GM15510 (cell line): ENCODE data around the gene NPHS1.

Experiments used
- POLR2A ChIP-seq: IDR thresholded peaks from 3 replicates; pipeline ENCODE4 v1.6.1; 2011; ENCODE audit warnings: borderline replicate concordance; ENCODE audit not compliant: insufficient read length; ENCODE audit errors: extremely low read depth

NPHS1 gene

DNA sequence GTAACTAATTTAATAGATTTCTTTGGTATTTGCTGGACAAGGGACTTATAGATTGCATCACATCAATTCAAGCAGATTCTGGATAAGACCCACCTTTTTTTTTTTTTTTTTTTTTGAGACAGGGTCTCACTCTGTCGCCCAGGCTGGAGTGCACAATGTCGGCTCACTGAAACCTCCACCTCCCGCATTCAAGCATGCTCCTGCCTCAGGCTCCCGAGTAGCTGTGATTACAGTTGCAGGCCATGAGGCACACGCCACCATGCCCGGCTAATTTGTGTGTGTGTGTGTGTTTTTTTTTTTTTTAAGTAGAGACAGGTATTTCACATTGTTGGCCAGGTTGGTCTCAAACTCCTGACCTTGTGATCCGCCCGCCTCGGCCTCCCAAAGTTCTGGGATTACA, 35.5 kb downstream of the NPHS1 start:
- no peak for TF ChIP-seq POLR2A

DNA sequence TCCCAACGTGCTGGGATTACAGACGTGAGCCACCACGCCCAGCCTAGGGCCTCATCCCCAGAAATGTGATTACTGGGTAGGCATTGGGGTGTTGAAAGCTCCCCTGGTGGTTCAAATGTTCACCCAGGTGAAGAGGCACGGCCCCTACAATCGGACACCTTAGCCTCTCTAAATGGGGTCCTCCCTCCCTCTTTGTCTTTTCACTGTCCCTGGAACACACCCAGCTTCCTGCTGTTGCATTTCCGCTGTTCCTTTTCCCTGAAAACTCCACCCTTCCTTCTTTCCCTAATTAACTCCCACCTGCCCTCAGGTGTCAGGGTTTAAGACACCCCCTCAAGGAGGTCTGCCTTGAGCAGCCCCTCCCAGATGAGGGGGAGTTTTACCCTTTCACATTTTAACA, 36.0 kb downstream of the NPHS1 start:
- no peak for TF ChIP-seq POLR2A

DNA sequence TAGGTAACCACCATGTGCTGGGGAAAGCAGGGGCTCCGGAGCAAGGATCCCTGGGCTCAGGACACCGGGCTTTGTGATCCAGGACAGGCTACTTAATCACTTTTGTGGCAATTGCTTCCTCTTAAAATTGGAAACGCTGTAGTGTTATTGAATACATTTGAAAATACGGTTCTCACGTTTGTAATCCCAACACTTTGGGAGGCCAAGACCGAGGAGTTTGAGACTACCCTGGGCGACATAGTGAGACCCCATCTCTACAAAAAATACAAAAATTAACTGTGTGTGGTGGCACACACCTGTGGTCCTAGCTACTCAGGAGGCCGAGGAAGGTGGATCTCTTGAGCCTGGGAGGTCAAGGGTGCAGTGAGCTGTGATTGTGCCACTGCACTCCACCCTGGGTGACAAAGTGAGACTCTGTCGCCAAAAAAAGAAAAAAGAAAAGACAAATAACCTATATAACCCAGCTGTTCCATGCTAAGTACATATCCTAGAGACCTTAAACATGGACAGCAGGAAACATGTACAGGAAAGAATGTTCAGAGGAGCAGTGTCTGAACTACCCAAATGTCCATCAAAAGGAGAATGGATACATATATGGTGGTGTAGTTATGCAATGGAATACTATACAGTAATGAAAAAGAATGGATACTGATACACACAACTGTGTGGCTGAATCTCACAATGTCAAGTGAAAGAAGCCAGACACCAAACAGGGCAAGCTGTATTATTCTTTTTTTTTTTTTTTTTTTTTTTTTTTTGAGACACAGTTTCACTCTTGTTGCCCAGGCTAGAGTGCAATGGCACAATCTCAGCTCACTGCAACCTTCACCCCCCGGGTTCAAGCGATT, 39.0 kb downstream of the NPHS1 start:
- no peak for TF ChIP-seq POLR2A

DNA sequence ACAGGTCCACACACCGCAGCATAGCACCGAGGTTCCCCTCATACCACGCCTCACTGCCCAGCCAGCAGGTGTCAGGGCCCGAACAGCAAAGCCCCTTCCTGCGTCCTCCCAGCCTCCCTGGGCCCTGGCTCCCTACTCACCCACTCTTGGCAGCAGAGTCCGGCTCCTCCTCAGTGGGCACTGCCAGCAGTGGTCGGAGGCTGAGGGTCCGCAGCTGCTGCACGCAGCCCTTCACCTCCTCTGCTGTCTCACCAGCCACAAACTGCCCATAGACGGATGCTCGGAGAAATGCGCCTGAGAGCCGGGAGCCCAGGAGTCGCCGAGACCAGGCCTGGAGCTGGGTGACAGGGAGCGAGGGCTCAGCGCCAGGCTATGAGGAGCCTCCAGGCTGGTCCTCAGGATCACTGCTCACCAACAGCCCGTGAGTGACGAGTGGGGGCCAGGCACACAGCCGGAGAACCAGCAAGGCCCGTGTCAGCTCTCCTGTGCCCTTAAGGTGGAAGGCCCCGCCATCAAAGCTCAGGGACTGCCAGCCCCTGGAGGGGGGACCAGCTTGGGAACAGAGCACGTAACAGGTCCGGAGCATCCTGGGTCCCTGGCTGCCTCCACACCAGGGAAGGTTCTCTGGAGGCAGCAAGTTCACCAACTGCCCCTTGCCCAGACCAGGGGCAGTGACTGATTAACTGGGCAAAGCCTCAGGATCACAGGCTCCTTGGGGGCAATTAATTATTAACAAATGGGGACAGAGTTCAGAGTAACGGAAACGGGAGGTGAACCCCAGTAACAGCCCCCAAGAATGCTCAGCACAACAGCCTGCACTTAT, 39.9 kb downstream of the NPHS1 start, which contains the start of gene PRODH2:
Gene PRODH2 (minus strand): TSS at position 626 of the 823 bp plus-strand sequence. CDS start 40 bp downstream, at position 586.
- no peak for TF ChIP-seq POLR2A

DNA sequence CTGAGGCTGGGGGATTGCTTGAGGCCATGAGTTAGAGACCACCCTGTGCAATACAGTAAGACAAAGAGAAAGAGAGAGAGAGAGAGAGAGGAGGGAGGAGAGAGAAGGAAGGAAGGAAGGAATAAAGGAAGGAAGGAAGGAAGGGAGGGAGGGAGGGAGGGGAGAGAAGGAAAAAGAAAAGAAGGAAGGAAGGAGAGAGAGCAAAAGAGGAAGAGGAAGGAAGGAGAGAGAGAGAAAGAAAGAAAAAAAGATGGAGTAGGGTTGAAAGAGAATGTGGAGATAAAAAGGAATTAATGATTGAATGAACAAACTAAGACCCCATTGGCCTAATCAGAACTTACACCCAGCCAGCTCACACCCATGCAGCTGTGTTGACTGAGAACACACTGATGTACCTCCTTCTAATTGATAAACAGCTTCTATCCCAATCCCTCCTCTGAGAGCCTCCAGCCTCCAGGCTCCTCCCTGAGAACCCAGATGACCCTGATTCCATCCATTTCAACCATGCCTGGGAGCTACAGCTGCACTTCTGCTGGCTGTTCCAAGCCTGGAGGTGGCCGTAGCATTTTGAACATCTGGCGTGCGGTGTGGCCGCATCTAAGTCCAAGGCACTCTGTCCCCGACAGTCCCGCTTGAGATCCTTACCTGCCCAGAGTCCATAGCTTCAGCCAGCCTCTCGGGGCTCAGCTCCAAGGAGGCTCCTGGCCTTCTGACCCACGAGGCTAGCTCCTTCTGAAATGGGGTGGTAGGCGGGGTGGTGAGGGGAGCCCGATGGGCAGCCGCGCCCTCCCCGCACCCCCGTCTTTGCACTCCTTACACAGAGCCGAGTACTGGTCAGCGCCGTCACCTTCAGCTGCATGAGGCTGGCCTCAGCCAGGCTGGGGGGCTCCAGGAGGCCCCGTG, 40.7 kb downstream of the NPHS1 start:
- TF ChIP-seq POLR2A: no peak

DNA sequence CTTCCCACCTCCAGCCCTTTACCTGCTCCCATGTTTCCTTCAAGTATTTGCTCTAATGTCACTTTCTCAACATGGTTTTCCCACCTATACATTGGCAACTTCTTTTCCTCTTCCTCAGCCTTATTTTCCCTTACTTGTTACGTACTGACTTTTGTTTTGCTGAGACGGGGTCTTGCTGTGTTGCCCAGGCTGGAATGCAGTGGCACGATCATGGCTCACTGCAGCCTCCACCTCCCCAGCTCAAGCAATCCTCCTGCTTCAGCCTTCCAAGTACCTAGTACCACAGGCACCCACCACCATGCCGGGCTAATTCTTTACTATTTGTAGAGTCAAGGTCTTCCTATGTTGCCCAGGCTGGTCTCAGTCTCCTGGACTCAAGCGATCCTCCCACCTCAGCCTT, 44.7 kb downstream of the NPHS1 start:
- no peak for TF ChIP-seq POLR2A

DNA sequence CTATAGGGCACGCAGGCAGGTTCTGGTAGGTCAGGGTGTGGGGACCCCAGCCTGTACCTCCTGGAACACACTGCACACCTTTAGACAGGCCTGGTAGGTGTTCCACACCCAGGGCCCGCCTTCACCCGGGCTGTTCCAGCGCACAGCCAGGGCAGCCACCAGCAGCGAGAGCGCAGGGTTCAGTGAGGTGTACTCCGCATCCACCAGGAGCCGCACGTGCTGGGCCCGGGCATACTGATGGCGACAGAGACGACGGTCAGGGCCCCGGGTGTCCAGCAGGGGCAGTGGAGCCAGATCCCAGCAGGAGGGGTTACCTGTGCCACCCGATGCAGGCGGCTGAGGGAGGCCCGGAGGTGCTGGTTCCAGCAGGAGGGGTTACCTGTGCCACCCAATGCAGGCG, 45.7 kb downstream of the NPHS1 start:
- TF ChIP-seq POLR2A: no peak

DNA sequence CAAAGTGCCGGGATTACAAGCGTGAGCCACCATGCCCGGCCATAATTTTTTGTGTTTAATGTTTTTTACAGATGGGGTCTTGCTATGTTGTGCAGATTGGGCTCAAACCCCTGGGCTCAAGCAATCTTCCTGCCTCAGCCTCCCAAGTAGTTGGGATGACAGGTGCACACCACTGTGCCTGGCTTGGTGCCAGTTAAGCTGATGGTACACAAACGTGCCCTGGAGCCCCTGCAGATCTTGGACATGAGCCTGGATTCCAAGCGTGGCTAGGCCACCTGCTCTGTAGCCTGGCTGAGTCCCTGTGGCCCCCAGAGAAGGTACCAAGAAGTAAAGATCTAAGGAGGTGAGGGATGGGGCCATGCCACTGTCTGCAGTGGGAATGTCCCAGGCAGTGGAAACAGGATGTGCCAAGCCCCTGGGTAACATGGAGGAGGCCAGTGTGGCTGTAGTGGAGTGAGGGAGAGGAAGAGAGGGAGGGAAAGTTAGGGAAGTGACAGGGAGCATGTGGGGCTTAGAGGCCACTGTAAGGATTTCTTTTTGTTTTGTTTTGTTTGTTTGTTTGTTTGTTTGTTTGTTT, 46.7 kb downstream of the NPHS1 start:
- TF ChIP-seq POLR2A: no peak

DNA sequence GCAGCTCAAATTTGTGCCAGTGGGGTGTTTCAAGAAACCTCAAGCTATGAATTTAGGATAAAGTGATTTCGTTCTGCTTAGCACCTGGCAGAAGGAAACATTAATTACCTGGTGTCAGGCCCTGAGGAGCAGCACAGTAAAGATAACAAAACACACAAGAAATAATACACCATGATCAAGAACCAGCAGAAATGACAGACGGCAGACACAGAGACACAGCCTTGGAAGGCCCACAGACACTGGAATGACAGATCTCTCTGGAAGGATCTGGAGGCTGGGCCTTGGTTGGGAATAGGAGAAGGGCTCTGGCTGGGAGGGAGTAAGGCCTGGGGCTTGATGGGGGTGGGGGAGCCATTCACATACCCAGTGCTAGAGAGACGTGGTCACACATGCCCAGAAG, 50.5 kb downstream of the NPHS1 start:
- TF ChIP-seq POLR2A: no peak

DNA sequence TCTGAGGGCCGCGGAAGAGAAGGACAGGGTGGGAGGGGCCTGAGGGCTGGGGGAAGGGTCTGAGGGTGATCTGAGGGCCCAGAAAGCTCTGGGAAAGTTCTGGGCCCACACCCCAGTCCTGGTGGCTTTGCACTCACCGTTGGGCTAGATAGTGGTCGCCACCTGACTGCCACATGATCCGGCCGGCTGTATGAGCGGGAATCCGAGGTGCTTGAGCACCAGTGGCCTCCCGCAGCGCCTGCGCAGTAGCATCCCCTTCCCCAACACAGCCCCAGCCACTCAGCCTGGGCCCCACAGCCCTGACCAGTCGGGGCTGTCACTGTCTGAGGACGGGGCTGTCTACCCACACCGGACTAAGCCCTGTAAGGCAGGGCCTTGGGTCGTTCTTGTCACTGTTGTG, 54.6 kb downstream of the NPHS1 start:
- no peak for TF ChIP-seq POLR2A

DNA sequence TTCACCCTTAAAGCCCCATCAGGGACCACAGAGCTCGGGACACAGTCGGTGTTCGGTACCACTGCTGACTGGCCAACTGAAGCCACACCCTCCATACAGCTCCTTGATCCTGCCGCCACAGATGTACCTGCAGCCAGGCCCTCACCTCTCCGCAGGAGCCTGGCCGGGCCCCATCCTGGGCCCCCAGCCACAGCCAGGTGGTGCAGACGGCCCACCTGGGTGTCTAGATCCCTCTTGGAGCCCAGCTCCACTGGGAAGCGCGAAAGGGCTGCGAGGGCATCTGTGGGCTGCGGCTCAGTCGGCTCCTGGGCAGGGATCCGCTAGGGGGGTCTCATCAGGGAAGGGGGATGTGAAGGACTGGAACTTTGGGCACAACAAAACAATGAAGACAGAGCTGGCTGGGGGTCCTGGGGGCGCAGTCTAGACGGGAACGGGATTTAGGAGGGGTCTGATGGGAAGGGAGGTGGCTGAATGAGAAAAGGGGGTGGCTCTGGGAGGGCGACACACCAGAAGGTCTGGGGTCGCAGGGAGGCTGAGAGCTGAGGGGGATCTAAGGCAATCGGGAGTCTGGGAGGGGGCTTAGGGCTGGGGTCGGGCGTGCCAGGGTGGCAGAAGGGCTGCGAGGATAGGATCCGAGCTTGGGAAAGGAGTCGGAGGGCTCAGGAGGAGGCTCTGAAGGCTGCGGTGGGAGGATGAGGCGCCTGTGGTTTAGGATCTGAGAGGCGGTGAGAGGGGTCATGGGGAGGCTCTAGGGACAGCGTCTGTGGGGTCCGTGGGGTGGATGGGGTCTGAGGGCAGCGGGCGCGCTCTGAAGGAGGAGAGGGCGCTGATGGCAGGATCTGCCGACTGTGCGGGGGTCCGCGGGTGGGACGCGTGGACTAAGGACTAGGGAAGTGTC, 55.4 kb downstream of the NPHS1 start:
- TF ChIP-seq POLR2A: no peak

DNA sequence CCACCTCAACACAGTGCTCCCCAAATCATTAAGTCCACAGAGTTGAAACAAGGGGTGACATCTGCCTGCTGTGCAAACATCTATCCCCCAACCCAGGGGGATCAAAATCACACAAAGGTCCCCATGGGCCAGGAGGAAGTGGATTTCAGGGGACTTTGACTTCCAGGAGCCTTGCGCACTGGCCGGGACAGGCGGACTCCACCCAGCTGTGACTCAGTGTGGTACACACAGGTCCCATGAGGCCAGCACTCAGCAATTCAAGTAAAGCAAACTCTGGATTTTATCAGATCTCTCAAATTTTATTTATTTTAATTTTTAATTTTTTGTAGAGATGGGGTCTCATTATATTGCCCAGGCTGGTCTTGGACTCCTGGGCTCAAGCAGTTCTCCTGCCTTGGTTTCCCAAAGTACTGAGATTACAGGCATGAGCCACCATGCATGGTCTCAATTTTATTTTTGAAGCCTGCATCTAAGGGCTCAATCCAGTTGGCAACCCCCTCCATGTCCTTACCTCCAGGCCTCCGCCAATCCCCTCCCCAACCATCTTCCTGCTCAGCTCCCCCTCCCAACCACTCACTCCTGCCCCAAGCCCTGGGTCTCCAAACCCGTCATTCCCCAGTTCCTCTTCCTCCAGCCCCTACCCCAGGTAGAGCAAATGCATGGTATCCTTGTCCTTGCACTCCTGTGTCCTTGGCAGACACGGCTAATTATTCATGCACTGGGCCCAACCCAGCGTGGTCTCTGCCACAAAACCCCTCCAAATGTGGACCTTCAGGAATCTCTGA, 58.7 kb downstream of the NPHS1 start:
- no peak for TF ChIP-seq POLR2A

DNA sequence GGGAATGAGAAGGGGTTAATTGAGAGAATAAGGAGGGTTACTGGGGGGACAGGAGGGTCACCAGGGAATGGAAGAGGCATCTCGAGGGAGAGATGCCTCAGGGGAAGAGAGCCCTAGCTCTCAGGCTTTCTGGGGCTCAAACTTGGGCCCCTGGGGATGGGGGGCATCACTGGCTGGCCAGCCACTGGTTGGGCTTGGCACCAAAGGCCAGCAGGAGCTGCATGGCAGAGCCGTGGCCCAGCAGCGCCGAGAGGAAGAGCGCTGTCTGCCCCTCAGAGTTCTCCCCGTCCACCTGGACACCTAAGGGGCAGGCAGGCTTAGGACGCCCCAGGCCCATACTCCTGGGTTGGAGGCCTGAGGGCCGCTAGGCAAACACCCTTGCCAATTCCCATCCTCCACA, 59.4 kb downstream of the NPHS1 start:
- no peak for TF ChIP-seq POLR2A
